Ovary (tissue), 9 donors: ENCODE results near the gene FGD3. TPM values are rescaled to one million over a fixed set of nuclear protein-coding genes. Genes with fewer than 3 reads are reported as not detected.

ENCODE experiments used
- DNase-seq, 5 donors: peaks; one replicate each; pipeline ENCODE4 v3.0.0-alpha.2; 2019 to 2020
- H3K27ac ChIP-seq, 2 donors: fragments of 200-600 bp; one replicate each; pipeline versions ENCODE4 v1.5.1 to v1.8.0; 2019 to 2022
- H3K27me3 ChIP-seq: fragments of 200-600 bp; one replicate; pipeline ENCODE4 v1.8.0; 2022
- H3K36me3 ChIP-seq: fragments of 200-600 bp; sonication (generic); one replicate; pipeline ENCODE4 v1.5.1; 2019
- H3K4me1 ChIP-seq: one replicate; pipeline ENCODE4 v1.8.1; 2013; ENCODE audit warnings: mild to moderate bottlenecking, moderate library complexity; ENCODE audit not compliant: insufficient read depth
- H3K4me3 ChIP-seq: fragments of 200-600 bp; sonication (generic); one replicate; pipeline ENCODE4 v1.5.1; 2017
- H3K9me3 ChIP-seq, 2 donors: fragments of 200-600 bp in 1 of 2; sonication (generic) in 1 of 2; one replicate each; pipeline versions ENCODE4 v1.5.1 to v1.8.1; 2013 to 2019; ENCODE audit warnings: mild to moderate bottlenecking in 1 of 2, moderate library complexity in 1 of 2
- EP300 ChIP-seq: sonication (generic); formaldehyde crosslinking; IDR thresholded peaks from one replicate; pipeline ENCODE4 v1.6.1; 2017; ENCODE audit warnings: antibody characterized with exemption
- POLR2A ChIP-seq: fragments of 450-650 bp; IDR thresholded peaks from one replicate; pipeline ENCODE4 v1.6.1; 2017; ENCODE audit warnings: antibody characterized with exemption, mild to moderate bottlenecking, moderate library complexity
- WGBS, 3 donors: extraction: QIAGEN DNeasy Blood & Tissue Kit in 1 of 3; methylation state at CpG; one replicate each; pipeline versions ENCODE4 v1.1.5 to v1.1.7; 2013 to 2017; 5-methylcytosine and 5-hydroxymethylcytosine counted together
- intact Hi-C, 4 donors: fragments of 100-400 bp; cut with DNase I; formaldehyde crosslinking; loops; one replicate each; pipeline versions ENCODE4 v1.11.0 to v1.15.1; 2022 to 2023
- polyA plus RNA-seq, 2 donors: library from polyadenylated mRNA; stranded (reverse); fragments of 200-250 nt in 1 of 2; fragments of 350-450 nt in 1 of 2; fragmentation: Illumina TruSeq in 1 of 2; extraction: RNeasy Lipid Tissue Mini Kit (QIAGEN cat#74804) in 1 of 2; gene quantifications; one replicate each; pipeline ENCODE4 v1.2.3, GENCODE V29; 2013 to 2014
- total RNA-seq, 7 donors: library from RNA; depleted of rRNA in 2 of 7; stranded (reverse); fragments of >200 nt in 2 of 7; fragmentation: NEBNext Ultra II Directional in 3 of 7; extraction: Animal tissue kit (Norgen Biotek cat#: 25700) in 3 of 7; gene quantifications; one replicate each; pipeline versions ENCODE4 v1.1.0 to v1.2.4, GENCODE V29; 2016 to 2023
- TF ChIP-seq, protein P1 (sequence below), 3 donors: fragments of 450-650 bp in 2 of 3; fragments of 200-600 bp in 1 of 3; IDR thresholded peaks; one replicate each; pipeline versions ENCODE4 v1.5.1 to v1.8.0; 2016 to 2022; ENCODE audit warnings: antibody characterized with exemption in 3 of 3, mild to moderate bottlenecking in 1 of 3
- donor health status: DM: no; HTN: no; CAD: no; lungs with moderate emphysema.
- donor health status: DM: no; HTN: no; CAD: no.
- donor health status: Bipolar disorder and iron deficiency.
- donor health status: DM: yes; HTN: yes; CAD: no.
- donor health status: DM: no; HTN: no; CAD: no.
- donor health status: DM: yes; HTN: yes; CAD: no.

Gene FGD3
- total and polyA plus RNA-seq, 9 donors: 1.1 to 6.7 (median 2.0) TPM

DNA sequence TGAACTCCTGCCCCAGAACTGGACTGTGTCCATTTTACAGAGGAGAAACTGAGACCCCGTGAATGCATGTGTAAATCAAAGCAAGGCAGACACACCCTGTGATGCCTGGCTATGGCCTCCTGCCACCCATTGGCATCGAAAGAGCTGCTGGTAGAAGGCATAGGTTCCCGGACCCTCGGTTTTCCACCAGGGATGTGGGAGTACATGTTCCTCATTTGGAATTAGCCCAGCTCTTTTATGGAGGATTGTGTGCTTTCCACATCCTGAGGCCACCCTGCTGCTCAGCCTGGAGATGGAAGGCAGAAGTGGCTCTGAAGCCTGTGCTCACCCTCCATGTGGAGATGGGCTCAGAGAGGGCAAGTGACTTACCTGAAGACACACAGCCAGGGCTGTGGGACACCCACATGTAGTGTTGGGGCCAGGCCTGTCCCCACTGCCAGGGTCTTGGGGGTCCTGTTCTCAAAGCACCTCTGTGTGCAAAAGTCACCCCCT lies 114.0 kb downstream of the FGD3 start:
- peak overlapping the region in 1 of 2 donors; percentile 87 for H3K27ac ChIP-seq
- DNase-seq: peak; percentile 45 to 76 (median 57)
- TF ChIP-seq, protein P1, sequence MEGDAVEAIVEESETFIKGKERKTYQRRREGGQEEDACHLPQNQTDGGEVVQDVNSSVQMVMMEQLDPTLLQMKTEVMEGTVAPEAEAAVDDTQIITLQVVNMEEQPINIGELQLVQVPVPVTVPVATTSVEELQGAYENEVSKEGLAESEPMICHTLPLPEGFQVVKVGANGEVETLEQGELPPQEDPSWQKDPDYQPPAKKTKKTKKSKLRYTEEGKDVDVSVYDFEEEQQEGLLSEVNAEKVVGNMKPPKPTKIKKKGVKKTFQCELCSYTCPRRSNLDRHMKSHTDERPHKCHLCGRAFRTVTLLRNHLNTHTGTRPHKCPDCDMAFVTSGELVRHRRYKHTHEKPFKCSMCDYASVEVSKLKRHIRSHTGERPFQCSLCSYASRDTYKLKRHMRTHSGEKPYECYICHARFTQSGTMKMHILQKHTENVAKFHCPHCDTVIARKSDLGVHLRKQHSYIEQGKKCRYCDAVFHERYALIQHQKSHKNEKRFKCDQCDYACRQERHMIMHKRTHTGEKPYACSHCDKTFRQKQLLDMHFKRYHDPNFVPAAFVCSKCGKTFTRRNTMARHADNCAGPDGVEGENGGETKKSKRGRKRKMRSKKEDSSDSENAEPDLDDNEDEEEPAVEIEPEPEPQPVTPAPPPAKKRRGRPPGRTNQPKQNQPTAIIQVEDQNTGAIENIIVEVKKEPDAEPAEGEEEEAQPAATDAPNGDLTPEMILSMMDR (IDR thresholded peaks at IDR 0.05): no peak
- no peaks in the 10 kb centered on the region for H3K36me3 ChIP-seq
- intact Hi-C loops: loop anchor here in 1 of 4 donors (5.0 kb wide), 1 partner anchor 36 kb away; the partner anchor contains the start of gene CARD19
- WGBS, 3 donors: 18 to 32% (median 20%) methylated on average over 4 of the region's 4 CpGs
- no peaks in the 10 kb centered on the region for H3K9me3 ChIP-seq
- H3K4me3 ChIP-seq: no peak overlapping the region
- no peaks in the 10 kb centered on the region for H3K27me3 ChIP-seq
- peaks cover 30% of the 10 kb centered on the region for H3K4me1 ChIP-seq

DNA sequence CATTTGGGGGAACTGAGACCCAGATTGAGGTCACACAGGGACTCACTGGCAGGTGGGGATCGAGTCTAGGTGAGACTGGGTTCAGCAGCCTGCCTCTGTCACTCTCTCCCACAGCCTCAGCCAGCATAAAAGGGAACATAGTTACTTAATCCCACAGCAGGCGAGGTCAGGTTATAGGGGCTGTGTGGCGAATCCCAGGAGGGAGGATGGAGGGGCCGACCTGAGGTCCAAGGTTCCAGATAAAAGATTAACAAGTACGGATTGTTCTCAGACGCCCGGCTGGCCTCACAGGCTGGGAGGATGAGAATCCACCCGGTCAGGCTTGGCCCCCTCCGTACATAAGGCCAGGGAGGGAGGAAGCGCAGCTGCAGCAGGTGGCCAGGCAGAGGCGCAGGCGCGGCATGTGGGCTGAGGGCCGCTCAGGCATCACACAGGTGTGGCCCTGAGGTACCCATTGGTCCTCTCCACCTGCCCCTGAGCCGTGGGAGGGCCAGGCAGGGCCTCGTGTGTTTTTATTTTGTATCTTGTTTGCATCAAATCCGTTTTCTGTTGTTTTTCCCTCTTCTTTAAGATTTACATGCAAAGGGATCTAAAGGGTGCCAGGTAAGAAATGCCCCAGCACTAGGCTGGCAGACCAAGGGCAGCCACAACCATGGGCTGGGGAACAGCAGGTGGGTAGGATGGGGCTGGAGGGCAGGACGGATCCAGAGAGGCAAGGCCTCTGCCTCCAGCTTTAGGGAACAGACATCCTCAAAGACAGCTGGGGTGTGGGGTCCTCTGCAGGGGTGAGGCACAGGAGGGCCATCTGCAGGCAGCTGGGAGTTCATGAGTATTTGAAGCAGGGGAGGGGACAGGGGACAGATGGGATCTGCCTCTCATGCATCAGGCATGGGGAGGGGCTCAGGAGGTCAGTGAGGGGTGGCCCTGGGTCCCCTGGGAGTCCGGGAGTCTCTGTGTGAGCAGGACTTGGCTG lies 114.8 kb downstream of the FGD3 start:
- peaks cover 28% of the 10 kb centered on the region for H3K4me1 ChIP-seq
- WGBS, 3 donors: 40 to 54% (median 51%) methylated on average over 19 of the region's 19 CpGs

DNA sequence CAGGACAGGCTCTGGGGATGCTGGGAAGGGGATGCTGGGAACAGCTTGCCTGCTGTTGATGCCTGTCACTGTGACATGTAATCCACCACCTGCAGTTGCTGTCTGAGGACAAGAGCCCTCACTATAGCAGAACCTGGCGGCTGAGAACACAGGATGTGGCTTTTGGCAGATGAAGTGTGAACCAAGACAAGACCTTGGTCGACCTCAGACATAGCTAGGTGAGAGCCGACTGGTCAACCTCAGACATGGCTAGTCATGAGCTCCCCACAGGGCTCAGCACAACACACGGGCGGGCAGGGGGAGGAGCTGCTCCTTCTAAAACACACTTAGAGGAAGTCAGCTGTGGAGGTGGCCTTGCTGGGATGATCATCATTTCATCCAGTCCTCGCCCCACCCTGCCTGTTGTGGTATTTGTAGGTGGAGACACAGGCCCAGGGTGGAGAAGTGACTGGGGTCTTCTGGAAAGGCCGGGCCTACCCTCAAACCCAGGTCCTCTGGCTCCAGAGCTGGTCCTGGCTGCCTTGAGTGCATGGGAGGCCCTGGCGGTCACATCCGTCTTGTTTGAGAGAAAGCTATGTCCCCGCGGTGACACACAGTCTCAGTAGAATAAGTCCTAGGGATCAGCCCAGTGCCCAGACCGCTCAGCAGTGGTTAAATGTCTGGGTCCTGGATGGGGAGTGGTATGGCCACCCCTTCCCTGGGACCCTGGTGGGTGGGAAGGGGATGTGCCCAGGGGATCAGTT lies 117.2 kb downstream of the FGD3 start:
- H3K36me3 ChIP-seq: no peaks in the 10 kb centered on the region
- no peaks in the 10 kb centered on the region for H3K27me3 ChIP-seq
- H3K27ac ChIP-seq: no peak overlapping the region
- DNase-seq: no peak
- intact Hi-C loops: loop anchor here in 1 of 4 donors (5.0 kb wide), 1 partner anchor 33 kb away; the partner anchor contains the start of gene CARD19
- H3K4me1 ChIP-seq: peaks cover 21% of the 10 kb centered on the region
- no peaks in the 10 kb centered on the region for H3K9me3 ChIP-seq
- TF ChIP-seq POLR2A: no peak
- TF ChIP-seq, protein P1 (IDR thresholded peaks at IDR 0.05): no peak
- TF ChIP-seq EP300: no peak
- 77 to 85% (median 80%) methylated on average over 12 of the region's 12 CpGs for WGBS, 3 donors
- no peak overlapping the region for H3K4me3 ChIP-seq

More for the DNA sequence above, 114.8 kb downstream of the FGD3 start:
- TF ChIP-seq, protein P1 (IDR thresholded peaks at IDR 0.05): no peak
- no peak for TF ChIP-seq EP300
- no peak for TF ChIP-seq POLR2A
- Histone ChIP-seq H3K36me3 (no peaks in the 10 kb centered on the region), H3K4me3 (no peak overlapping the region), H3K9me3 (no peaks in the 10 kb centered on the region), H3K27me3 (no peaks in the 10 kb centered on the region), H3K27ac (peak overlapping the region; percentile 14 to 87)
- intact Hi-C loops: loop anchor here in 1 of 4 donors (5.0 kb wide), 1 partner anchor 35 kb away; the partner anchor contains the start of gene CARD19
- peak; percentile 50 to 87 (median 60) for DNase-seq

DNA sequence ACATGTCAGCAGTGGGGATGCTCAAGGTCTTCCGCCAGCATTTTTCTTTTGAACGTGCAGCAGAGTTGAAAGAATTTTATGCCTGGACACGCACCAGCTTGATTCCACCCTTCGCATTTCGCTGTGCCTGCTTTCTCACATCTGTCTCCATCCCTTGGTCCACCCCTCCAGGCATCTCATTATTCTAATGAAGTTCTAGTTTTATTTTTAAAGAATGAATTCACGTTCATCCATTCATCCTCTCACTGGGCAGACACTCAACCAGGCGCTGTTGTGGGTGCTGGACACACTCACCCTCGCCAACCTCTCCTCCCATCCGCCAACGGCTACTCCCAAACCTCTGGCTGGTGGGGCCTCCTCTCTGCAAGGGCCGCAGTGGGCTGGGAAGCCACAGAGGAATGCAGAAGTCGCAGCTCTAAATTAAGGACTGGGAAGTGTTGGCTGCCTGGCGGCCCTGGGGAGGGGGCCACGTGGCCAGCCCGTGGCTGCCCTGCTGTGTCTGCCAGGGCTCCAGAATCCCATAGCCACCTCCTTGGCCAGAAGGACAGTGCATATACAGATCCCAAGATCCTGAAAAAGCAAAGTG lies 117.9 kb downstream of the FGD3 start:
- no peaks in the 10 kb centered on the region for H3K27me3 ChIP-seq
- no peak for DNase-seq
- no peak overlapping the region for H3K27ac ChIP-seq
- no peak overlapping the region for H3K4me3 ChIP-seq
- intact Hi-C loops: no loop called here
- WGBS, 3 donors: 54 to 60% (median 59%) methylated on average over 15 of the region's 15 CpGs
- peaks cover 16% of the 10 kb centered on the region for H3K4me1 ChIP-seq
- TF ChIP-seq POLR2A (no peak), EP300 (no peak)
- H3K36me3 ChIP-seq: no peaks in the 10 kb centered on the region
- H3K9me3 ChIP-seq: no peaks in the 10 kb centered on the region
